A673 (cell line): Measurements from ENCODE around the gene HSDL2. TPM values are rescaled to one million over a fixed set of nuclear protein-coding genes. Genes with fewer than 3 reads are reported as not detected.
A peak's percentile ranks its signal among the peaks of the same experiment; 100 is the strongest.

Source experiments
- BruUV-seq: library from RNA; stranded (reverse); fragments of 400-500 nt; replicated peaks from 2 replicates; lab custom pipeline; 2021; lab: Mats Ljungman, UMichigan
- CTCF ChIA-PET: fragments of 300-600 bp; sonication (Branson Sonifier 250); formaldehyde crosslinking; loops from one replicate; lab custom pipeline; 2022; ENCODE audit warnings: antibody characterized with exemption; lab: Charles Lee
- POLR2A ChIA-PET: fragments of 300-600 bp; sonication (Branson Sonifier 250); formaldehyde crosslinking; loops from one replicate; lab custom pipeline; 2022; ENCODE audit warnings: antibody characterized with exemption; ENCODE audit not compliant: low non-redundant PET; lab: Charles Lee
- DNase-seq: peaks from one replicate; pipeline ENCODE4 v3.0.0-alpha.2; 2015; ENCODE audit warnings: low spot score
- H3K27ac ChIP-seq: fragments of 200-600 bp; sonication (generic); 2 replicates; pipeline ENCODE4 v1.5.1; 2016; ENCODE audit warnings: mixed run types, low read depth, mild to moderate bottlenecking, mixed read lengths, antibody characterized with exemption, low read length; ENCODE audit not compliant: poor library complexity, severe bottlenecking
- H3K27me3 ChIP-seq: fragments of 200-600 bp; sonication (generic); replicated peaks from 2 replicates; pipeline ENCODE4 v1.6.1; 2017; ENCODE audit warnings: mixed run types, low read depth, mild to moderate bottlenecking, mixed read lengths, antibody characterized with exemption, low read length; ENCODE audit not compliant: insufficient read depth, poor library complexity
- H3K36me3 ChIP-seq: fragments of 200-600 bp; sonication (generic); 2 replicates; pipeline ENCODE4 v1.6.1; 2016; ENCODE audit warnings: mixed run types, mild to moderate bottlenecking, mixed read lengths, antibody characterized with exemption, low read length; ENCODE audit not compliant: insufficient read depth, poor library complexity, severe bottlenecking
- H3K4me1 ChIP-seq: fragments of 200-600 bp; sonication (generic); 2 replicates; pipeline ENCODE4 v1.6.1; 2017; ENCODE audit warnings: mixed run types, mild to moderate bottlenecking, mixed read lengths, antibody characterized with exemption, low read length; ENCODE audit not compliant: insufficient read depth, poor library complexity, severe bottlenecking
- H3K4me3 ChIP-seq: fragments of 200-600 bp; sonication (generic); 2 replicates; pipeline ENCODE4 v1.5.1; 2016; ENCODE audit warnings: low read depth, mixed run types, mild to moderate bottlenecking, mixed read lengths, low read length; ENCODE audit not compliant: poor library complexity, severe bottlenecking
- H3K9me3 ChIP-seq: fragments of 200-600 bp; sonication (generic); 2 replicates; pipeline ENCODE4 v1.6.1; 2016; ENCODE audit warnings: mixed run types, low read depth, mild to moderate bottlenecking, mixed read lengths, antibody characterized with exemption, low read length; ENCODE audit not compliant: poor library complexity, severe bottlenecking
- EZH2 ChIP-seq: fragments of 200-600 bp; sonication (generic); IDR thresholded peaks from 2 replicates; pipeline ENCODE4 v1.6.1; 2017; ENCODE audit warnings: borderline replicate concordance, low read depth, mild to moderate bottlenecking, mixed read lengths, antibody characterized with exemption, low read length; ENCODE audit not compliant: poor library complexity, severe bottlenecking
- intact Hi-C: fragments of 100-400 bp; cut with micrococcal nuclease; formaldehyde crosslinking; loops from one replicate; pipeline ENCODE4 v1.10.0; 2022; ENCODE audit not compliant: unreplicated experiment
- total RNA-seq: library from RNA; stranded (reverse); gene quantifications from 2 replicates; pipeline ENCODE4 v1.2.3, GENCODE V29; 2021
- TF ChIP-seq, protein P1 (sequence below): fragments of 300-800, 200-600 bp; sonication (generic); conservative IDR thresholded peaks from 2 replicates; pipeline ENCODE4 v1.5.1; 2017; ENCODE audit warnings: low read depth, mild to moderate bottlenecking, antibody characterized with exemption, low read length, moderate library complexity, mixed read lengths

The HSDL2 gene
- total RNA-seq, 1 experiment from 2014 or later: 28.2 TPM

DNA sequence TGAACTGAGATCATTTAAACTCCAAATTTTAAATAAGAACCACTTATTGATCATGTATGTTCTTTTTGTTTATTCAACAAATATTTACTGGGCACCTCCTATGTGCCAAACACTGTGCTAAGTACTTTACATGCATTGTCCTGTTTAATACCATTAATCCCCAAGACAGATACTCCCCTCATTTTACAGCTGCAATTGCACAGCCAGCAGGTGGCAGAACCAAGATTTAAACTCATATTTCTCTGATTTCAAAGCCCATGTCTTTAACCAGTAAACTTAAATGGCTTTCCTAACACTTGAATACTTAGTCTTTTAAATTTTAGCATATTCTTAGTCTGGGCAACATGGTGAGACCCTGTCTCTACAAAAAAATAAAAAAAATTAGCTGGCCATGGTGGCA, 63.3 kb downstream of the HSDL2 start:
- H3K27ac ChIP-seq: no peak overlapping the region
- H3K9me3 ChIP-seq: no peaks in the 10 kb centered on the region
- H3K4me1 ChIP-seq: no peaks in the 10 kb centered on the region
- no peaks in the 10 kb centered on the region for H3K27me3 ChIP-seq
- no peak overlapping the region for H3K4me3 ChIP-seq
- intact Hi-C loops: loop anchor here (2.0 kb wide), 2 partner anchors 222 to 264 kb away; no protein-coding TSS in a partner anchor
- BruUV-seq: no TSS peak
- CTCF ChIA-PET: interaction anchor here (0.6 to 1.1 kb wide), 3 partner anchors 262 to 357 kb away, joined by 3 to 5 read pairs (median 4); no protein-coding TSS in a partner anchor
- TF ChIP-seq, protein P1, sequence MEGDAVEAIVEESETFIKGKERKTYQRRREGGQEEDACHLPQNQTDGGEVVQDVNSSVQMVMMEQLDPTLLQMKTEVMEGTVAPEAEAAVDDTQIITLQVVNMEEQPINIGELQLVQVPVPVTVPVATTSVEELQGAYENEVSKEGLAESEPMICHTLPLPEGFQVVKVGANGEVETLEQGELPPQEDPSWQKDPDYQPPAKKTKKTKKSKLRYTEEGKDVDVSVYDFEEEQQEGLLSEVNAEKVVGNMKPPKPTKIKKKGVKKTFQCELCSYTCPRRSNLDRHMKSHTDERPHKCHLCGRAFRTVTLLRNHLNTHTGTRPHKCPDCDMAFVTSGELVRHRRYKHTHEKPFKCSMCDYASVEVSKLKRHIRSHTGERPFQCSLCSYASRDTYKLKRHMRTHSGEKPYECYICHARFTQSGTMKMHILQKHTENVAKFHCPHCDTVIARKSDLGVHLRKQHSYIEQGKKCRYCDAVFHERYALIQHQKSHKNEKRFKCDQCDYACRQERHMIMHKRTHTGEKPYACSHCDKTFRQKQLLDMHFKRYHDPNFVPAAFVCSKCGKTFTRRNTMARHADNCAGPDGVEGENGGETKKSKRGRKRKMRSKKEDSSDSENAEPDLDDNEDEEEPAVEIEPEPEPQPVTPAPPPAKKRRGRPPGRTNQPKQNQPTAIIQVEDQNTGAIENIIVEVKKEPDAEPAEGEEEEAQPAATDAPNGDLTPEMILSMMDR: peak; percentile 73
- no peak for TF ChIP-seq EZH2
- POLR2A ChIA-PET: no interaction called here
- peak; percentile 44 for DNase-seq
- H3K36me3 ChIP-seq: no peaks in the 10 kb centered on the region

DNA sequence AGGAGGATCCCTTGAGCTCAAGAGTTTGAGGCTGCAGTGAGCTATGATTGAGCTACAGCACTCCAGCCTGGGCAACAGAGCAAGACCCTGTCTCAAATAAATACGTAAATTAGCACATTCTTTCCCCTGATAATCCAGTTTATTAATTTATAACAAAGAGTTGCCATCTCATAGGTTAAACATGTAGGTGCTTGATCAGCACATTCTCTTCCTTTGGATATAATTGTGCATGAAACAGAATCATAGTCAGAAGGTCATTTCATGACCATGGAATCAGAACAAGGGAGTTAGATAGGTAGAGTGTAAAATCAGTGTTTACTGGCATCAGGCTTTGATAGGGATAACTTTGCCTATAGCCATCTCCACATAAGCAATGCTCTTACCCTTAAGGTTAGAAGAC, 63.7 kb downstream of the HSDL2 start:
- TF ChIP-seq, protein P1: no peak
- TF ChIP-seq EZH2: no peak
- POLR2A ChIA-PET: no interaction called here
- no peaks in the 10 kb centered on the region for H3K9me3 ChIP-seq
- intact Hi-C loops: loop anchor here (2.0 kb wide), 2 partner anchors 221 to 263 kb away; no protein-coding TSS in a partner anchor
- DNase-seq: no peak
- no peaks in the 10 kb centered on the region for H3K27me3 ChIP-seq
- no peak overlapping the region for H3K4me3 ChIP-seq
- H3K4me1 ChIP-seq: no peaks in the 10 kb centered on the region
- H3K36me3 ChIP-seq: no peaks in the 10 kb centered on the region
- CTCF ChIA-PET: interaction anchor here (0.9 to 1.1 kb wide), 2 partner anchors 262 to 335 kb away, joined by 4 to 5 read pairs; no protein-coding TSS in a partner anchor
- BruUV-seq: no TSS peak
- no peak overlapping the region for H3K27ac ChIP-seq

DNA sequence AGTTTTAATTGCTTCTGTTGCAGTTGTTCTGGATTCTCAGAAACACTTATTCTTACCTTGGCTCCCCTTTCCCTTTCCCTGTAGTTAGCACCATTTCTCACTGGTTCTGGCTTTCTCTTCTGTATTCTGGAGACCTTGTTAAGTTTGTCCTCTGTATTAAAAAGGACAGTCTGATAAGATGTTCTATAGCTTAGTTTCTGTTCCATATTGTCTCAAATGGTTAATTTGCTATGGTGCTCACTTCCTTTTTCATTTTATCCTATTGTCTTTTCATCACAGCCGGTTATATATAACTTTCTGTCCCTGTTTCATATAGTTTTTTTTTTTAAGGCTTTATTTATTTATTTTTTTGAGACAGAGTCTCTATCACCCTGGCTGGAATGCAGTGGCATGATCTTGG, 65.3 kb downstream of the HSDL2 start:
- TF ChIP-seq, protein P1: no peak
- TF ChIP-seq EZH2: no peak
- DNase-seq: no peak
- Histone ChIP-seq H3K27me3 (no peaks in the 10 kb centered on the region), H3K4me1 (no peaks in the 10 kb centered on the region), H3K4me3 (no peak overlapping the region), H3K9me3 (no peaks in the 10 kb centered on the region), H3K27ac (no peak overlapping the region), H3K36me3 (no peaks in the 10 kb centered on the region)
- ChIA-PET POLR2A (no interaction called here), CTCF (interaction anchor here (0.6 kb wide), 1 partner anchor 318 kb away, joined by 4 read pairs; no protein-coding TSS in a partner anchor)
- no TSS peak for BruUV-seq
- intact Hi-C loops: no loop called here
